ENCODE measurements around the gene SRSF3.

GRCh38 chr6:36546308-36546919, 47.7 kb upstream of the SRSF3 start:
- TF ChIP-seq, protein P1, sequence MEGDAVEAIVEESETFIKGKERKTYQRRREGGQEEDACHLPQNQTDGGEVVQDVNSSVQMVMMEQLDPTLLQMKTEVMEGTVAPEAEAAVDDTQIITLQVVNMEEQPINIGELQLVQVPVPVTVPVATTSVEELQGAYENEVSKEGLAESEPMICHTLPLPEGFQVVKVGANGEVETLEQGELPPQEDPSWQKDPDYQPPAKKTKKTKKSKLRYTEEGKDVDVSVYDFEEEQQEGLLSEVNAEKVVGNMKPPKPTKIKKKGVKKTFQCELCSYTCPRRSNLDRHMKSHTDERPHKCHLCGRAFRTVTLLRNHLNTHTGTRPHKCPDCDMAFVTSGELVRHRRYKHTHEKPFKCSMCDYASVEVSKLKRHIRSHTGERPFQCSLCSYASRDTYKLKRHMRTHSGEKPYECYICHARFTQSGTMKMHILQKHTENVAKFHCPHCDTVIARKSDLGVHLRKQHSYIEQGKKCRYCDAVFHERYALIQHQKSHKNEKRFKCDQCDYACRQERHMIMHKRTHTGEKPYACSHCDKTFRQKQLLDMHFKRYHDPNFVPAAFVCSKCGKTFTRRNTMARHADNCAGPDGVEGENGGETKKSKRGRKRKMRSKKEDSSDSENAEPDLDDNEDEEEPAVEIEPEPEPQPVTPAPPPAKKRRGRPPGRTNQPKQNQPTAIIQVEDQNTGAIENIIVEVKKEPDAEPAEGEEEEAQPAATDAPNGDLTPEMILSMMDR (IDR thresholded peaks at IDR 0.05): no peak
- TF ChIP-seq EP300 (IDR thresholded peaks at IDR 0.05): no peak

All from sigmoid colon (tissue), 4 donors.